PC-9 (cell line): ENCODE results near the gene CEP85L.

Experiments
- CTCF ChIP-seq: fragments of 200-600 bp; sonication (generic); conservative IDR thresholded peaks from 2 replicates; pipeline ENCODE4 v1.6.1; 2017; ENCODE audit warnings: mixed run types, antibody characterized with exemption, mild to moderate bottlenecking, moderate library complexity
- EZH2 ChIP-seq: fragments of 200-600 bp; sonication (generic); IDR thresholded peaks from 2 replicates; pipeline ENCODE4 v1.8.0; 2017; ENCODE audit warnings: antibody characterized with exemption, low read depth

- TF ChIP-seq CTCF: no peak
- TF ChIP-seq EZH2: no peak
Measured at GRCh38 chr6:118501765-118502164, 149.6 kb downstream of the CEP85L start.
